C4-2B (cell line): Measurements from ENCODE around the gene SLC7A6OS.

Experiments
- CTCF ChIP-seq: fragments of 450-650 bp; conservative IDR thresholded peaks from 2 replicates; pipeline ENCODE4 v1.5.1; 2017; ENCODE audit warnings: mild to moderate bottlenecking
- ZFX ChIP-seq: fragments of 450-650 bp; IDR thresholded peaks from 2 replicates; pipeline ENCODE4 v1.6.1; 2017

- TF ChIP-seq CTCF, result no peak
- no peak for TF ChIP-seq ZFX
These were observed 58.9 kb downstream of the SLC7A6OS start for GRCh38 chr16:68251832-68252231.
